Liver (tissue), 9 donors: Measurements from ENCODE around the gene TTC33. TPM values are rescaled to one million over a fixed set of nuclear protein-coding genes. Genes with fewer than 3 reads are reported as not detected.

Experiments used
- DNase-seq: peaks from one replicate; pipeline ENCODE4 v3.0.0-alpha.2; 2017; ENCODE audit warnings: low spot score
- H3K27ac ChIP-seq, 2 donors: one replicate each; pipeline ENCODE4 v1.7.0; 2013; ENCODE audit warnings: inconsistent platforms in 2 of 2, low read length in 2 of 2, control low read depth in 1 of 2, low read depth in 1 of 2, mild to moderate bottlenecking in 1 of 2
- H3K27me3 ChIP-seq, 4 donors: one replicate each; pipeline versions ENCODE4 v1.6.1 to v1.7.0; 2013; ENCODE audit warnings: low read length in 3 of 4, inconsistent platforms in 1 of 4, mild to moderate bottlenecking in 1 of 4, moderate library complexity in 1 of 4; ENCODE audit not compliant: control insufficient read depth in 4 of 4, insufficient read depth in 4 of 4
- H3K36me3 ChIP-seq, 4 donors: one replicate each; pipeline versions ENCODE4 v1.6.1 to v1.7.0; 2013; ENCODE audit warnings: low read length in 3 of 4, mild to moderate bottlenecking in 3 of 4, low read depth in 1 of 4, moderate library complexity in 1 of 4; ENCODE audit not compliant: control insufficient read depth in 4 of 4, insufficient read depth in 3 of 4
- H3K4me1 ChIP-seq, 4 donors: one replicate each; pipeline versions ENCODE4 v1.6.1 to v1.7.0; 2013; ENCODE audit warnings: low read length in 3 of 4, mild to moderate bottlenecking in 3 of 4, moderate library complexity in 1 of 4; ENCODE audit not compliant: control insufficient read depth in 4 of 4, insufficient read depth in 4 of 4
- H3K4me3 ChIP-seq, 3 donors: one replicate each; pipeline versions ENCODE4 v1.6.1 to v1.7.0; 2013; ENCODE audit warnings: low read length in 3 of 3, control low read depth in 1 of 3, low read depth in 1 of 3, mild to moderate bottlenecking in 1 of 3
- H3K9ac ChIP-seq, 2 donors: one replicate each; pipeline ENCODE4 v1.7.0; 2013; ENCODE audit warnings: low read length in 2 of 2, mild to moderate bottlenecking in 2 of 2, moderate library complexity in 2 of 2, control low read depth in 1 of 2, low read depth in 1 of 2
- H3K9me3 ChIP-seq, 4 donors: one replicate each; pipeline versions ENCODE4 v1.6.1 to v1.7.0; 2013; ENCODE audit warnings: low read length in 3 of 4; ENCODE audit not compliant: control insufficient read depth in 4 of 4
- ATF3 ChIP-seq: IDR thresholded peaks from 2 replicates; pipeline ENCODE4 v1.6.1; 2016; ENCODE audit warnings: antibody characterized with exemption
- CTCF ChIP-seq: fragments of 150-350 bp; IDR thresholded peaks from 2 replicates; pipeline ENCODE4 v1.5.1; 2017; ENCODE audit warnings: improper control_type of control experiment, low read depth, low read length; ENCODE audit not compliant: missing input control
- FOXA1 ChIP-seq: IDR thresholded peaks from 2 replicates; pipeline ENCODE4 v1.6.1; 2016; ENCODE audit warnings: antibody characterized with exemption
- FOXA2 ChIP-seq: IDR thresholded peaks from 2 replicates; pipeline ENCODE4 v1.6.1; 2016; ENCODE audit warnings: antibody characterized with exemption
- GABPA ChIP-seq, 2 donors: IDR thresholded peaks in 1 of 2; conservative IDR thresholded peaks in 1 of 2; 2 replicates each; pipeline ENCODE4 v1.6.1; 2016; ENCODE audit warnings: antibody characterized with exemption in 2 of 2, mild to moderate bottlenecking in 1 of 2, moderate library complexity in 1 of 2
- HNF4A ChIP-seq, 2 donors: conservative IDR thresholded peaks; 2 replicates each; pipeline ENCODE4 v1.6.1; 2016; ENCODE audit warnings: antibody characterized with exemption in 2 of 2, mild to moderate bottlenecking in 2 of 2
- HNF4G ChIP-seq: IDR thresholded peaks from 2 replicates; pipeline ENCODE4 v1.6.1; 2016; ENCODE audit warnings: antibody characterized with exemption
- JUND ChIP-seq, 2 donors: IDR thresholded peaks; 2 replicates each; pipeline ENCODE4 v1.6.1; 2016; ENCODE audit warnings: antibody characterized with exemption in 2 of 2
- RAD21 ChIP-seq, 2 donors: IDR thresholded peaks; 2 replicates each; pipeline ENCODE4 v1.6.1; 2016; ENCODE audit warnings: antibody characterized with exemption in 2 of 2, mild to moderate bottlenecking in 2 of 2
- RXRA ChIP-seq, 2 donors: IDR thresholded peaks; 2 replicates each; pipeline ENCODE4 v1.6.1; 2017 to 2018; ENCODE audit warnings: antibody characterized with exemption in 2 of 2, mild to moderate bottlenecking in 1 of 2
- SP1 ChIP-seq: IDR thresholded peaks from 2 replicates; pipeline ENCODE4 v1.6.1; 2018; ENCODE audit warnings: antibody characterized with exemption, mild to moderate bottlenecking
- ZBTB33 ChIP-seq: IDR thresholded peaks from 2 replicates; pipeline ENCODE4 v1.6.1; 2016; ENCODE audit warnings: antibody characterized with exemption
- WGBS: extraction: QIAGEN DNeasy Blood & Tissue Kit; methylation state at CpG from one replicate; pipeline ENCODE4 v1.1.7; 2013; 5-methylcytosine and 5-hydroxymethylcytosine counted together
- polyA plus RNA-seq, 2 donors: library from polyadenylated mRNA; stranded (reverse) in 1 of 2; unstranded in 1 of 2; fragments of 200-250 nt in 1 of 2; fragments of >200 nt in 1 of 2; fragmentation: Nextera tagmentation in 1 of 2; extraction: Ambion mirVana in 1 of 2; gene quantifications; one replicate each; pipeline versions ENCODE4 v1.2.1 to v1.2.3, GENCODE V29; 2013 to 2015
- total RNA-seq, 2 donors: library from RNA; depleted of rRNA; stranded (reverse); fragments of >200 nt; gene quantifications; one replicate each; pipeline ENCODE4 v1.2.3, GENCODE V29; 2014
- donor health status: healthy.
- donor health status: healthy.
- donor health status: healthy.
- donor health status: healthy.
- donor health status: healthy.

The TTC33 gene
- total and polyA plus RNA-seq, 4 donors = 4.3 to 12.0 (median 7.6) TPM

GRCh38 chr5:40675396-40676133 is 80.2 kb downstream of the TTC33 start:
- 85% methylated on average over 7 of the region's 7 CpGs for WGBS
- Histone ChIP-seq H3K27ac (no peak overlapping the region), H3K4me1 (peaks cover 5 to 12% (median 11%) of the 10 kb centered on the region in 4 donors)

GRCh38 chr5:40674661-40675235 is 81.0 kb downstream of the TTC33 start:
- no peak for DNase-seq
- H3K9me3 ChIP-seq = no peaks in the 10 kb centered on the region
- no peak overlapping the region for H3K4me3 ChIP-seq
- no peak overlapping the region for H3K9ac ChIP-seq
- H3K4me1 ChIP-seq = peaks cover 0 to 5% (median 4%) of the 10 kb centered on the region in 4 donors
- 85% methylated on average over 6 of the region's 6 CpGs for WGBS
- no peak for TF ChIP-seq FOXA2
- TF ChIP-seq HNF4G = no peak
- no peak for TF ChIP-seq ZBTB33
- no peaks in the 10 kb centered on the region for H3K36me3 ChIP-seq
- H3K27ac ChIP-seq = no peak overlapping the region
- peaks cover 0 to 5% (median under 1%) of the 10 kb centered on the region in 4 donors for H3K27me3 ChIP-seq

More at GRCh38 chr5:40675396-40676133, 80.2 kb downstream of the TTC33 start:
- Histone ChIP-seq H3K4me3 (no peak overlapping the region), H3K9me3 (no peaks in the 10 kb centered on the region), H3K36me3 (no peaks in the 10 kb centered on the region), H3K27me3 (peaks cover 0 to 3% (median under 1%) of the 10 kb centered on the region in 4 donors), H3K9ac (no peak overlapping the region)
- DNase-seq = no peak
- TF ChIP-seq HNF4G = no peak
- TF ChIP-seq FOXA1 = no peak
- TF ChIP-seq SP1 = no peak
- no peak for TF ChIP-seq ATF3
- TF ChIP-seq FOXA2 = no peak
- no peak for TF ChIP-seq CTCF
- no peak for TF ChIP-seq RXRA (IDR thresholded peaks at IDR 0.05)
- TF ChIP-seq JUND (IDR thresholded peaks at IDR 0.05) = no peak
- no peak for TF ChIP-seq HNF4A (conservative IDR thresholded peaks at IDR 0.05)
- no peak for TF ChIP-seq RAD21 (IDR thresholded peaks at IDR 0.05)

- 62% methylated on average over 4 of the region's 4 CpGs for WGBS
- H3K9ac ChIP-seq = no peak overlapping the region
- H3K4me1 ChIP-seq = no peaks in the 10 kb centered on the region
- TF ChIP-seq HNF4A (conservative IDR thresholded peaks at IDR 0.05) = no peak
- no peak for TF ChIP-seq JUND (IDR thresholded peaks at IDR 0.05)
- no peak for TF ChIP-seq RAD21 (IDR thresholded peaks at IDR 0.05)
- no peak for TF ChIP-seq GABPA (IDR thresholded peaks at IDR 0.05 in 1 of 2, conservative IDR thresholded peaks at IDR 0.05 in 1 of 2)
- TF ChIP-seq FOXA1 = no peak
- H3K9me3 ChIP-seq = no peaks in the 10 kb centered on the region
- H3K27me3 ChIP-seq = peaks cover 0 to 5% (median under 1%) of the 10 kb centered on the region in 4 donors
- no peak overlapping the region for H3K27ac ChIP-seq
- no peaks in the 10 kb centered on the region for H3K36me3 ChIP-seq
- no peak overlapping the region for H3K4me3 ChIP-seq
- no peak for DNase-seq
These were observed 83.3 kb downstream of the TTC33 start for GRCh38 chr5:40672425-40672824.
